Neural progenitor cell (in vitro differentiated cells): Measurements from ENCODE around the gene HIPK2. TPM values are rescaled to one million over a fixed set of nuclear protein-coding genes. Genes with fewer than 3 reads are reported as not detected.

Source experiments
- DNase-seq: peaks from one replicate; pipeline ENCODE4 v3.0.0-alpha.2; 2016; ENCODE audit warnings: low spot score
- H2AFZ ChIP-seq: fragments of 200-600 bp; sonication (generic); replicated peaks from 2 replicates; pipeline ENCODE4 v1.6.1; 2016; ENCODE audit warnings: antibody characterized with exemption
- H3F3A ChIP-seq: fragments of 200-600 bp; sonication (generic); 2 replicates; pipeline ENCODE4 v1.6.1; 2016; ENCODE audit warnings: antibody characterized with exemption, low read depth
- H3K27ac ChIP-seq: fragments of 200-600 bp; sonication (generic); 2 replicates; pipeline ENCODE4 v1.5.1; 2016; ENCODE audit warnings: mild to moderate bottlenecking
- H3K27me3 ChIP-seq: fragments of 200-600 bp; sonication (generic); 2 replicates; pipeline ENCODE4 v1.6.1; 2016; ENCODE audit warnings: mild to moderate bottlenecking, moderate library complexity
- H3K36me3 ChIP-seq: fragments of 200-600 bp; sonication (generic); 2 replicates; pipeline ENCODE4 v1.5.1; 2016
- H3K4me1 ChIP-seq: fragments of 200-600 bp; sonication (generic); 2 replicates; pipeline ENCODE4 v1.6.1; 2016; ENCODE audit warnings: mixed run types
- H3K4me2 ChIP-seq: fragments of 200-600 bp; sonication (generic); 2 replicates; pipeline ENCODE4 v1.6.1; 2016
- H3K4me3 ChIP-seq: fragments of 200-600 bp; sonication (generic); 2 replicates; pipeline ENCODE4 v1.5.1; 2016
- H3K79me2 ChIP-seq: fragments of 200-600 bp; sonication (generic); 2 replicates; pipeline ENCODE4 v1.6.1; 2016; ENCODE audit warnings: low read depth
- H3K9ac ChIP-seq: fragments of 200-600 bp; sonication (generic); 2 replicates; pipeline ENCODE4 v1.6.1; 2016
- H3K9me3 ChIP-seq: fragments of 200-600 bp; sonication (generic); 2 replicates; pipeline ENCODE4 v1.5.1; 2016; ENCODE audit warnings: low read depth
- H4K20me1 ChIP-seq: fragments of 200-600 bp; sonication (generic); 2 replicates; pipeline ENCODE4 v1.6.1; 2016; ENCODE audit warnings: low read depth
- H3K27ac Mint-ChIP-seq: 3 replicates; pipeline ENCODE4 v1.8.0; 2021; ENCODE audit warnings: mixed read lengths
- H3K27me3 Mint-ChIP-seq: 2 replicates; pipeline ENCODE4 v1.8.0; 2022; ENCODE audit warnings: low read depth, mild to moderate bottlenecking, inconsistent platforms, moderate library complexity, mixed read lengths; ENCODE audit not compliant: insufficient read depth
- H3K36me3 Mint-ChIP-seq: 3 replicates; pipeline ENCODE4 v1.8.0; 2021; ENCODE audit warnings: mixed read lengths
- H3K4me1 Mint-ChIP-seq: 3 replicates; pipeline ENCODE4 v1.8.0; 2021; ENCODE audit warnings: mixed read lengths
- H3K4me3 Mint-ChIP-seq: 3 replicates; pipeline ENCODE4 v1.8.0; 2021; ENCODE audit warnings: mild to moderate bottlenecking, moderate library complexity, mixed read lengths
- H3K9me3 Mint-ChIP-seq: 3 replicates; pipeline ENCODE4 v1.8.0; 2020; ENCODE audit warnings: mixed read lengths
- CTCF ChIP-seq: fragments of 200-600 bp; sonication (generic); IDR thresholded peaks from 2 replicates; pipeline ENCODE4 v1.5.1; 2017; ENCODE audit warnings: antibody characterized with exemption, mild to moderate bottlenecking
- EZH2 ChIP-seq: fragments of 200-600 bp; sonication (generic); IDR thresholded peaks from 2 replicates; pipeline ENCODE4 v1.6.1; 2017; ENCODE audit warnings: antibody characterized with exemption, mild to moderate bottlenecking, moderate library complexity
- EZH2phosphoT487 ChIP-seq: fragments of 200-600 bp; sonication (generic); IDR thresholded peaks from 2 replicates; pipeline ENCODE4 v1.6.1; 2017; ENCODE audit warnings: antibody characterized with exemption
- total RNA-seq: library from RNA; depleted of rRNA; stranded (reverse); fragments of >200 nt; gene quantifications from 2 replicates; pipeline ENCODE4 v1.2.3, GENCODE V29; 2015; ENCODE audit warnings: low replicate concordance

The HIPK2 gene
- total RNA-seq, 1 donor from 2014 or later = 12.8 TPM

- Mint-ChIP-seq H3K4me3 (no peak overlapping the region), H3K9me3 (no peaks in the 10 kb centered on the region), H3K27ac (no peak overlapping the region), H3K27me3 (no peaks in the 10 kb centered on the region), H3K36me3 (peaks cover 16% of the 10 kb centered on the region), H3K4me1 (peaks cover 17% of the 10 kb centered on the region)
- Histone ChIP-seq H3K9ac (no peak overlapping the region), H3K36me3 (no peaks in the 10 kb centered on the region), H3K79me2 (peaks cover 47% of the 10 kb centered on the region), H3K4me2 (no peak overlapping the region), H3K4me3 (no peak overlapping the region), H3K27ac (no peak overlapping the region), H3K27me3 (no peaks in the 10 kb centered on the region), H3F3A (no peaks in the 10 kb centered on the region), H3K9me3 (no peaks in the 10 kb centered on the region), H4K20me1 (peaks cover 60% of the 10 kb centered on the region), H3K4me1 (peaks cover 6% of the 10 kb centered on the region), H2AFZ (no peak overlapping the region)
- TF ChIP-seq CTCF = peak; percentile 21
- TF ChIP-seq EZH2 = no peak
- no peak for DNase-seq
Measured at GRCh38 chr7:139753081-139753692, 24.6 kb downstream of the HIPK2 start.

- H3K4me3 Mint-ChIP-seq = no peak overlapping the region
- TF ChIP-seq EZH2phosphoT487 (no peak), EZH2 (no peak), CTCF (no peak)
Measured at GRCh38 chr7:139752604-139753003, 25.2 kb downstream of the HIPK2 start.

GRCh38 chr7:139752148-139752547 lies 25.6 kb downstream of the HIPK2 start:
- H3K4me2 ChIP-seq = no peak overlapping the region
- DNase-seq = no peak
- Mint-ChIP-seq H3K27ac (no peak overlapping the region), H3K4me1 (peaks cover 17% of the 10 kb centered on the region), H3K4me3 (no peak overlapping the region), H3K36me3 (peaks cover 16% of the 10 kb centered on the region), H3K27me3 (no peaks in the 10 kb centered on the region), H3K9me3 (no peaks in the 10 kb centered on the region)
- H3F3A ChIP-seq = peaks cover under 1% of the 10 kb centered on the region
- no peaks in the 10 kb centered on the region for H3K36me3 ChIP-seq
- no peaks in the 10 kb centered on the region for H3K9me3 ChIP-seq
- peaks cover 60% of the 10 kb centered on the region for H4K20me1 ChIP-seq
- H3K9ac ChIP-seq = no peak overlapping the region
- no peak overlapping the region for H3K27ac ChIP-seq
- no peak overlapping the region for H3K4me3 ChIP-seq
- H3K27me3 ChIP-seq = no peaks in the 10 kb centered on the region
- no peak overlapping the region for H2AFZ ChIP-seq
- TF ChIP-seq CTCF (no peak), EZH2 (no peak), EZH2phosphoT487 (no peak)
- peaks cover 46% of the 10 kb centered on the region for H3K79me2 ChIP-seq
- H3K4me1 ChIP-seq = peaks cover 7% of the 10 kb centered on the region

More at GRCh38 chr7:139752604-139753003, 25.2 kb downstream of the HIPK2 start:
- Mint-ChIP-seq H3K4me1 (peaks cover 17% of the 10 kb centered on the region), H3K9me3 (no peaks in the 10 kb centered on the region), H3K36me3 (peaks cover 16% of the 10 kb centered on the region), H3K27ac (no peak overlapping the region), H3K27me3 (no peaks in the 10 kb centered on the region)
- DNase-seq = no peak
- H3F3A ChIP-seq = no peaks in the 10 kb centered on the region
- no peaks in the 10 kb centered on the region for H3K27me3 ChIP-seq
- peaks cover 6% of the 10 kb centered on the region for H3K4me1 ChIP-seq
- no peak overlapping the region for H3K27ac ChIP-seq
- peaks cover 57% of the 10 kb centered on the region for H4K20me1 ChIP-seq
- H2AFZ ChIP-seq = no peak overlapping the region
- H3K4me2 ChIP-seq = no peak overlapping the region
- no peaks in the 10 kb centered on the region for H3K36me3 ChIP-seq
- H3K9ac ChIP-seq = no peak overlapping the region
- no peak overlapping the region for H3K4me3 ChIP-seq
- H3K79me2 ChIP-seq = peaks cover 47% of the 10 kb centered on the region
- H3K9me3 ChIP-seq = no peaks in the 10 kb centered on the region
